Stimulated activated CD4-positive, alpha-beta T cell treated with anti-CD3 and anti-CD28 coated beads, TNF-alpha, amount 100 ng/mL, for 48 hours (primary cell): ENCODE results near the gene VSX2.

Experiments
- DNase-seq, 3 donors: peaks; one replicate each; pipeline ENCODE4 v3.0.0-alpha.2; 2020; ENCODE audit warnings: low read depth in 3 of 3

Gene VSX2

DNA sequence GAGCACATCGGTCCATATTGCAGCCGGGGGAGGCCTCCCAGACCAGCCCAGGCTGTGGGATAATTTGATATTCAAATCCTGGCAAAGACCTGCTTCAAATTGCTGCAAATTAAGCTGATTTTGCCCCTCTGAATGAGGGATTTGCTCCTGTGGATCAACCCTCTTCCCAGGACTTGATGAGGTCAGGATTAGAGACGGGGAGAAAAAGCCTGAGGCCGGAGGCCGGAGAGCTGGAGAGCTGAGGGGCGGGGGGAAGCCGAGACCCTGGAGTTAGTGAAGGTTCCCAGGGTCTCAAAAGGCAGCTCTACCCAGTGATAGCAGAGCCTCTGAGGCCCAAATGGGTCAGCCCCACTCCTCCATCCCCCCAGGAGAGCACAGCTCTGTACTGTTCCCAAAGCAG is 17.5 kb upstream of the VSX2 start:
- DNase-seq: no peak

DNA sequence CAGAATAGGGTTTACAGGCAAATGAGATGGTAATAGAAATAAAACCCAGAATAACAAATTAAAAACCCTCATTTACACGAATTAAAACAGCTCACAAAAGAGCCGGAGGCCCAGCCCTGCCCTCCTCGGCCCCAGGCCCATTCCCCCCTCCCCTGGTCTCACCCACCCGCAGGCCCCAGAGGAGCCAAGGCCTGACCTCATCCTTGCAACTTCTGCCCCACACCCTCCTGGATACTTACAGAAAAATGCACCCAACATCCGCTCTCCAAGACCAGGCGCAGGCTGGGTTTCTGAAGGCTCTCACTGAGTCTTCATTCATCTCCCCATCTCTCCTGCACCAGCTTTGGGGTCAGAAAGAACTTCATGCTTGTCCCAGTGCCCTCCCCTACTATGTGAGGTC is 16.2 kb upstream of the VSX2 start:
- no peak for DNase-seq

DNA sequence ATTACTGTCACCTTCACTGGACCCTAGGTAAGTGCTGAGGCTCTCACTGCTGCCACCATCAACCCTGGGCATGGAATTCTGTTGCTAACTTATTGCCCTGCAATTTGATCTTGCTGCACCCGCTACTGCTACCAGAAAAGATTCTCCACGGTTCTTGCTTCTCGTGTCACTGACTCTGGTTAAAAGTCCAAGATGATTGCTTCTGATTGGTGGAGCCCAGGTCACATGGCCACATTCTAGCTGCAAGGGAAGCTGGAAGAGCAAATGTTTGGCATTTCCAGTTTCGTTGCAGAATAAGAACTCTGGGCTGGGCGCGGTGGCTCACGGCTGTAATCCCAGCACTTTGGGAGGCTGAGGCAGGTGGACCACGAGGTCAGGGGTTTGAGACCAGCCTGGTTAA is 7.5 kb upstream of the VSX2 start:
- no peak for DNase-seq

DNA sequence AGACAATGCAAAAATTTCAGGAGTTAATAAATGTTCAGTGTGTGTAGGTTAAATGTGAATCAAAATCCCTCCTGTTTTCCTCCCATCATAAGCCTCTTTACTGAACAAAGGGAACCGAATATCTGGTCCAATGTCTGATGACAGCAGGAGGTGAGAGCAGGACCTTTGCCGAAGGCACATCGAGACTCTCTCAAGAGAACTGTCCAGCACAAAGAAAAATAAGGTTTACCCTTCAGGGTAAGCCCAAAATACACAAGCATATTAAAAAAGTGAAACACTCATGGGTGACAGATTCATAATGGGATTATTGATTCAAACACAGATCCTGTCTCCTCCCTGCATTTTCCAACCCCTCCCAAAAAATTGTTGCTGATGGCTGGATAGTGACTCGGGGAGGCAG is 4.2 kb upstream of the VSX2 start:
- no peak for DNase-seq

DNA sequence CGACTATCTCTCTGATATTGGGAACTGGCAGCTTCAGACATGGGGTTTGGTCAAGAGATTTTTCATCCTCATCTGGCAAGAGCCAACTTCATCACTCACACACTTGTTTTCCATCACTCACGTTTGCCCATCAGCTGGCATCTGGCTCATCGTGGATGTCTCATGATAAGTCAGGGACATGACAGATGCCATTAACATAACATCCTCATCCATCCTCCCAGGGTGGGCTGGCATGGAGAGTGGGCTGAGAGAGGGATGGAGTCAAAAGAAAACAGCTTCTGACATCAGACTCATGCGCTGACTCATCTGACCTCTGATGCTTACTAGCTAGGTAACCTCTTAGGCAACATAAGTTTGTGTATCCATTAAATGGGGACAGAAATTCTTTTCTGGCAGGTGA is 1.8 kb upstream of the VSX2 start:
- DNase-seq: no peak

DNA sequence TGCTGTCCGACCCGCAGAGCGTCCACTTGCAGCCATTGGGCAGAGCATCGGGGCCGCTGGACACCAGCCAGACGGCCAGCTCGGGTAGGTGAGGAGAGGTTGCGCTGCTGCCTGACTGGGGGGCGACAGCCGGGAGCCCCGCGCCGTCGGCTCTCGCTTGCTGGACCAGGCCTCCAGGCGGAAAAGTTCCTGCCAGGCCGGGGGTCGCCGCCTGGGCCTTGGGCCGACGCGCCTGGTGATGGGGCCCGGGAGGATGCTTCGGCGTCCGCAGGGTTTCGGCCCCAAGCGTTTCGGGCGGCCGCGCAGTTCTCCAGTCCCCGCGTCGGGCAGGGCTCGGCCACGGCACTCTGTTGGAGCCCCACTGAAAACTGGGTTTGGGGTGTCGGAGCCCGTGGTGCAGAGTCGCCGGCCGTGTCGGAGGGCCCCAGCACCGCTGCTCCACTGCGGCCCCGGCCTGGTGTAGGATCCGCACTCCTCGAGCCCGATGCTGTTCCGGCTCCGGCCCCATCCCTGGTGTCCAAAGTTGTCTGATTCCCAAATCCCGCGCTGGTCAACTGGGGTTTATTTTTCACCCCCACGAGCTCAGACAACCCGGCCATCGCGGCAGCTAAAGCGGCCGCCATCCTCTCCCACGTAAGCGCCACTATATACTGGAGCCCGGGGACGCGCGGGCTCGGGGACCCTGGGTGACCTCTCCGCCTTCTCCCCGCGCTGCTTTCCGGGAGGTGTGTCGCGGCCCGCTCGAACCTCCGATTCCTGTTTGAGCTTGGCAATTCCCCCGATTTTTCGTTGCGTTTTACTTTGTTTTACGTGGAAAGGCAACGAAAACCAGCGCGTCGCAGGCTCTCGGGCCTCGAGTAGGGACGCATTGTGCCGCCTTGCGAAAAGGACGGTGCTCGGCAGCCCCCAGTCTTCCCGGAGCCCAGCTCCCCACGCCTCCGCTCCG is 872 bp downstream of the VSX2 start:
- DNase-seq: no peak

DNA sequence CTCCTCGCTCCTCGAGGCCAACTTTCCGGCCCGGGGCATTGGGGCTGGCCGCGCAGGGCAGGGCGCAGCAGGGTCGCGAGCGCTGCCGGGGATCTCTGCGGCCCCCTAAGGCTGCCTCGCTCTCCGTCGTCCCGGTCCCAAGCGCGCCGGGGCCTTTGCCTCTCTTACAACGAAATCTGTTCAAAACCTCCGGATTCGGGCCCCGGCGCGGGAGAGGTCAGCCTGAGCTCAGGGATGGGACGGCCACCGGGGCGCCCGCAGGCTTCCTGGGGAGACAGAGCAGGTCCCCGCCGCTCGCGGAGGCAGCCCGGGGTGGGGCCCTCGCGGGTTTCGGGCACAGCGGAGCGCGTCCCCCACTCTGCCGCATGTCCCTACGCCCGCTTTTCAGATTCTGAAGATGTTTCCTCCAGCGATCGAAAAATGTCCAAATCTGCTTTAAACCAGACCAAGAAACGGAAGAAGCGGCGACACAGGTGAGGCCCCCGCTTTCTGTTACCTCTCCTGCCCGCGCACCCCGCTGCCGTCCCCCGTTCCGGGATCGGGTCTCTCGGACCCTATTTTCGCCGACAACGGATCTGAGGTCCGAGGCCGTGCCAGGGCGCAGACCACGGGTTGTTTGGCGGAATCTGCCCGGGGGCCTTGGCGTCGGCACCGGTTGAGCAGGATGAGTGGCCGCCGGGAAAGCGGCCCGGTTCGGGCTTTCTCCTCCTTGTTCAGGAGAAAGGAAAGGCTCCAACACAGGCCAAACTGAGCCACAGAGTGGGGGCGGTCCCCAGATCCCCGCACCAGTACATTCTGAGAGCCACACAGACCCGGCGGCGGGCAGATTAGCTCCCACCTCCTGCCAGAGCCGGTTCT is 1.8 kb downstream of the VSX2 start:
- DNase-seq: no peak

DNA sequence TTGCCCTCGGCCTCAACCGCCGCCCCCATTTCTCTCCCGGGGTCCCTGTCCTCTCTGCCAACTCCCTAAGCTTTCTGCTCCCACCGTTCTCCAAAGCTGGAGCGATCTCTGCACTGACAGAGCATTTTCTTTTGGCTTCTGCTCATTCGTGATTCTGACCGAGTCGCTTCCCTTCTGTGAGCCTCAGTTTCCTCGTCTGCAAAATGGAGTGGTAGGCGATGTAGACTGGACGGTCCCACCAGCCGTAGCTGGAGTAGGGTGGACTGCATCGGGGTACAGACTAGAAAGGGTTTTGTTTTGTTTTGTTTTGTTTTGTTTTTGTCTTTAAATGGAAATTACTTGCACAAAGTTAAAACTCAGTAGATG is 2.4 kb downstream of the VSX2 start:
- DNase-seq: no peak

DNA sequence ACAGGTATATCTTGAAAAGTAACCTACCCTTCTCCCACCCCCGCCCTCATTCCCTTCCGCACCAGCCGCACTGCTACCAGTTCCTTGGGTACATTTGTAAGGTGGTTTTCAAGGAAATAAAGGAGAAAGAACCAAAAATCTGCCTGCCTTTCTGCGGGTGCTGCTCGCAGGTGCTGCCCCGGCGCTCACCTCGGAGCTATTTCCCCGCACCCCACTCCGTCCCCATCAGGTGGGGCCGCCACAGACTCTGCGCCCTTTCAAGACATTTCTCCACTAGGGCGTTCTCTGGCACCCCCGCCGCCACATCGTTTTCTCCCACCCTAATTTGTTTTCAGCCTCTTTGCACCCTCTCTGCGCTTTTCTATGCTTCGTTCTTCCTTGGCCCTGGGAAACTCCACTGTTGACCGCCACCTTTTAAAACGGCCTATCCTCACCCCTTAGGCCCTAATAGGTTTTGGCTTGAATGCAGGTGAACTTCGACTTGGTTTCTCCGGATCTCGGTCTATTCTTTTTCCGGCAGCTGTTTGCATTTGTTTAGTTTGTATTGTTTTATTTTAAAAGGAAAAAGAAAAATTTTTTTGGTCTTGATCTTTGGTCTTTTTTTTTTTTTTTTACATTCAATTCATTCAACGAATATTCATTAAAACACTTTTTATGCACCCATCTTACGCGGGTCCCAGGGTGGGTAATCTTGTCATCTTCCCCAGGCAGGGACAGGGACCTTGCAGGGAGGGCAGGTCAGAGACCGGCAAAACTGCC is 3.0 kb downstream of the VSX2 start:
- no peak for DNase-seq

DNA sequence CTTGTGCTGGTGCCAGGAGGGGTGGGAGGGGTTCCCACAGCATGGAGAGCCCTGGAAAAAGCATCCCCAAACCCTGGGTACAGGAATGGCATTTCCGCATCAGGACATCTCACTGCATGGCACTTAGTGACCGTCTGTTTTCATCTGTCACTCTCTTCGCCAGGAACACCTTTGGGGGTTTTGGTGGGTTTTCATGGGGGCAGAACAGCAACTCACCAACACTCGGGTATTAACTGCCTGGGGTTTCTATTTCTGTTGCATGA is 3.5 kb downstream of the VSX2 start:
- DNase-seq: no peak

DNA sequence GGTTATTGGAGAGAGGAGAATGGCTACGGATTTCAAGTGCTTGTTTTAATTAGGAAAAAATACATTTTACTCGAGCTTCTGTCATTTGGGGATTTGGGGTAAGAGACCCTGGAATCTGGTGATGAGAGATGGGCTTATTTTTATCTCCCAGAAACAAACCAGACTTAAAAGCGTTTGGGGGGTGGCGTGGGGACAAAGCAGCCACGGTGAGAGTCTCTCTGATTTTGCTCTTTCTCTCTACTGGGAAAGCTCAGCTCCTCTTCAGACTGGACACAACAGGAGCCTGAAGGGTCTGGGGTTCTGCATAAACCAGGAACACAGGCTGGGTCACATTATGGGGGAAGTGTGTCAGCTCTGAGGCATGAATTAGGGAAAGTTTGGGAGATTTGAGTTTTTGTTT is 3.8 kb downstream of the VSX2 start:
- no peak for DNase-seq

DNA sequence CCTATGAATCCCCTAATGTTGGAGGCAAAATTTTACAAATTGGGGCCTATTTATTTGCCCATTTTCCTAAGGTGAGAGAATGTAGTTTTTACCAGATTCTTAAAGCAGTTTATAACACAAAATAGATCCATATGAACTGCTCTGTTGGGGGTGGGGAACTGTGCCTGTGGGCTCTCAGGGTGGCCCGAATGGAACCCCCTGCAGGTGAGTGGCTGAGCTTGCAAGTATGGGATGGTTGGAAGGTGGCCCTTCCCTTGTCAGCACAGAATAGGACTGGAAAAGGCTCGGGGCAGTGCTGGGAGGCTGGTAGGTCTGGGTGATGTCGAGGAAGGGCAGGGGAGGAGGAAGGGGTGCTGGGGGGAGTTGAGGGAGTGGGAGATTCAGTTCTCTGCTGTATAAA is 4.9 kb downstream of the VSX2 start:
- no peak for DNase-seq

DNA sequence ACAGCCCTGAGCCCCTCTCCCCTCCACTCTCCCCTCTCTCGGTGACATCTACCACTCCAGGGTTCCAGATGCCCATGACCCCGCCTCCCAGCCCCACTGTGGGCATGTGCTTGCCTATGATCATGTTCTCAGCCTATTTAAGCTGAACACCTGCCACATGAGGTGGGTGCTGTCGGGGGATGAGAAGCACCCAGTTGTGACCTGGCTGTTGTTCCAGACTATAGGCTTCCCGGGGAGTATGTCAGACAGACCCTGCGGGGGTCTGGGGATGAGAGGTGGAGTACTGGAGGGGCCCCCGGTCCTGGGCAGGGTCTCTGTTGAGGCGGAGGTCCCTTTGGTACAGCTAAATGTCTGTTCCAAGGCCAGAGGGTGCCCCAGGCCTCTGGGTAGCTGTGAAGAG is 6.0 kb downstream of the VSX2 start:
- DNase-seq: no peak

DNA sequence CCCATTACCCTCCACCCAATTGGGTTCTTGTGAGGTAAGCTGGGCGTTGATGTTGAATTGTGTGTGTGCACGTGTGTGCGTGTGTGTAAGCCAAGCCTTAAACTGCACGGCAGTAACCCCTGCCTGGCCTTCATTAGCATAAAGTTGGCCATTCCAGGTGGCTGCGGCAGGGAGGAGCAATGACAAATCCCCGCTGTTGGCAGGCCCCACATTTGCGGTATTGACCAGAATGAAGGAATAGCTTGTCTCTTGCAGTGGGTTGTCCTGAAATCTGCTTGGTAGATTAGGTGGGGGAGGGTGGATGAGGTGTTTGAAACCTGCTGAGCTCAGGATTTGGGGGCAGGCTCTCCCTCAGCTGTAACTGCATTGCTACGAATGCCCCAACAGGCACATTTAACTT is 7.3 kb downstream of the VSX2 start:
- DNase-seq: no peak

DNA sequence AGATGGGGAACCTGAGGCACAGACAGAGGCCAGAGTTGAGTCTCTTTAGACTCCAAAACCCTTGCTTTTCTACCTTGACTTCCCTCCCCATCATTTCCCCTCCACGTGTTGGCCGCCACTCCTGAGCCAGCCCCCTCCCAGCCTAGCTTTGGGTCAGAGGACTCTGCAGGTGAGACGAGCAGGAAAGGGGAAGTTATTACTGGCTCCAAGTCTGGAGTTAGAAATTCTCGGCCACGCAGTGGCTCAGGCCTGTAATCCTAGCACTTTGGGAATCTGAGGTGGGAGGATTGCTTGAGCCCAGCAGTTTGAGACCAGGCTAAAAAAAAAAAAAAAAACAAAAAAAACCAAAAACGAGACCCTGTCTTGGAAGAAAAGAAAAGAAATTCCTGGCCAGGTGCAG is 8.8 kb downstream of the VSX2 start:
- DNase-seq: no peak

DNA sequence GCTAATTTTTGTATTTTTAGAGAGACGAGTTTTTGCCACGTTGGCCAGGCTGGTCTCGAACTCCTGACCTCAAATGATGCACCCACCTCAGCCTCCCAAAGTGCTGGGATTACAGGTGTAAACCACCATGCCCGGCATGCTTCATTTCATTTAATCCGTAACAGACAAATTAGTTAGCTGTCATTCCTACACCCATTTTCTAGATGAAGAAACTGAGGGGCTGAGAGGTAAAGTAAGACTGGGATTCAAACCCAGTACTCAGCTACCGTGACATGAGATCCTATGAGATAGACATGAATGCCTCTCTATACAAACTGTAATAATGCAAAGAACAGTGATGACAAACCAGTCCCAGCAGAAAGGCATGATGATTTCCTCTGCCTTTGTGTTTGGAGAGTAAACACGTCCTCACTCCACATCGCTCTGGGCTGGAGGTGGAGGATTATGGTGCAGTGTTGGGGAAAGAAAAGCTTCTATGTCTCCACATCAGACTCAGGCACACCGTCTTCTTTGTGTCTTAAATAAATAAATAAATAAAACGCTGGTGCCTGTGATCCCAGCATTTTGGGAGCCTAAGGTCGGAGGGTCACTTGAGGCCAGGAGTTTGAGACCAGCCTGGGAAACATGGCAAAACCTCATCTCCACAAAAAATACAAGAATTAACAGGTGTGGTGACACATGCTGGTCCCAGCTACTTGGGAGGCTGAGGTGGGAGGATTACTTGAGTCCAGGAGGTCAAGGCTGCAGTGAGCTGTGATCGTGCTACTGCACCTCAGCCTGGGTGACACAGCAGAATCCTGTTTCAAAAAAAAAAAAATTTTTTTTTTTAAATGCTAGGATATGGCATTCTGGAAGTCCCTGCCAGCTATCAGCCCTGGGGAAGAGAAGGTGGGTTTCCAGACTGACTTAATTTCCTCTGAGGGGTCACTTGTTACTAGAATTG is 10.5 kb downstream of the VSX2 start:
- no peak for DNase-seq

DNA sequence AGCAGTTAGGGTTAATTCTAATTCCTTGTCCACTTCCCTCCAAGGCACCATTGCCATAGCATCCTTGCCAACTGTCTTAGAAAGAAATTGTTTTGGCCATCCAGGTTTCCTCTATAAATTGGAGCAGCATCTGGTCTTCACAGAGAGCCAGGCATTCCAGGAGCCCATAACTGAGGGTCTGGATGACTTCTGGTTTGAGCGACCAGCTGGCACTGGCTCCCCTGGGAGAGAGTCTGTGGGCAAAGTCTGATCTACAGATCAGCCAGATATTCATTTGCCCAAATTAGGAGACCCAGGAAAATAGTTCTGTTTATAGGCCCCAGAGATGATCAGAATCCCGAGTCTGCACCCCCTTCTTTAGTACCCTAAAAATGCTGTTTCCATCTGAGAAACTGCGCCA is 16.0 kb downstream of the VSX2 start:
- DNase-seq: no peak

DNA sequence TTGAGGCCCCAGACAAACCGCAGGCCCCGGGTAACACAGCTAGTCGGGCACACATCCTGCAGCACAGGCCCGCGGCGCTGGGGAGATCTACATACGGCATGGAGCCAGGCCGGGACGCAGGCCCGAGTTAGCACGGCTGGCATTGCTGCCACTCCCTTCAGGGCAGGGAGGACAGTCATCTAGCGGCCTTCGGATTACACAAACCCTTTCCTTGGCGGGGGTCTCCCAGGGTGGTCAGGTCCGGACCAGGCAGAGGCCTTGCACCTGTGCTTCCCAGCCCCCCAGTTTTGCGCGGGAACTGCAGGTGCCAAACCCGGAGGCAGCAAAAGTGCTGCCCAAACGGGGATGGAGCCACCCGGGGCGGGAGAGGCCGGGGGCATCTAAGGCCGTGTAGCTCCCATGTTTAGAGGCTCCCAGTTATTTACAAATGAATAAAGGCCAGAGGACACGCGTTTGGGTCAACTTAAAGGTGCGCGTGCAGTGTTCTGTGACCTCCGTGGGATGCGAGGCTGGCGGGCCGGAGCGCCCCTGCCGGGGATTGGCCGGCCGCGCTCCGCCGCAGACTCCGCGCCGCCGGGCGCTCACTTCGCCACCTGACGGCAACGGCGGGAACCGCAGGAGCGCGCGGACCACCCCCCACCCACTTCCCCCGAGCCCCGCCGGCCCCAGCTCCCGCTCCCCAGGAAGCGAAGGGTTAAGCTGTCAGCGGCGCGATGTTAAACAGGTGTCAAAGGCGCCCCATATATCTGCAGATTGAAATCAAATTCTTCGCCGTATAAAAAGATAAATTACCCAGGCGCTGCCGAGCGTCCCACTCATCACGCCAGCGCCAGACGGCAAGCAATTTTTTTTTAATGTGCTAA is 18.1 kb downstream of the VSX2 start:
- DNase-seq: peak in 2 of 3 donors; percentile 27 to 45

DNA sequence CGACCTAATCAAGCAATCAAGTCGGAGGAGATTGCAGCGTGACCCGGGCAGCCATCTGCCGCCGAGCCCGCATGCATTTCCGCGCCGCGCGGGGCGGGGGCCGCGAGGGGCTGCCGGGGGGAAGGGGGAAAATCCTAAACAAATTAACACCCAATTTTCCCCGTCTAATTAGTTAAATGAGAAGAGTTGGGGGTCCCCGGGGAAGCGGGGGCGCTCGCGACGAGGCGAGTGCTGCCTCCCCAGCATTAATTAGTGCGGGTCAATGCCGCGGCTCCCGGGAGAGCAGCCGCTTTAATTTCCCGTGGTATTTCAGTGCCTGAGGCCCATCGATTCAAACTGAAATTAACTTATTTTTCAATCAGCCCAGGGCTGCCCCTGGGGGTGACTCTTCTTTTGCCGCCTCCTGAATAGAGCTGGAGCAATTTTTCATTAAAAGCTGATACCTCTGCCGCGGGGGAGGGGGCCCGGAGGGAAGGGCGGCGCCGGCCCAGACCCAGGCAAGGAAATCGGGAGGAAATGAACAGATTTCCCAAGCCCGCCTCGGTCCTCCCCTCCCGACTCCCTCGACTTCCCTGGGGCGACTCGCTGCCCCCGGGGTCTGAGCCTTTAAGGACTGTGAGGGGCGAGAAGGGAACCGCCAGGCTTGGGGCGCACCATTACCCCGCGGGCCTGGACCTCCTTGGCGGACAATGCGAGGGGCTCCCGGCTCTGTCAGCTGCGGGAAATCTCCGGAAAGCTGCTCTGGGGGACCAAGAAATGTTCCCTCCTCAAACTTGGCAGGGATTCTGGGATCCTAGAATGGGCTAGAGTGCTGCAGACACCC is 18.9 kb downstream of the VSX2 start:
- no peak for DNase-seq

DNA sequence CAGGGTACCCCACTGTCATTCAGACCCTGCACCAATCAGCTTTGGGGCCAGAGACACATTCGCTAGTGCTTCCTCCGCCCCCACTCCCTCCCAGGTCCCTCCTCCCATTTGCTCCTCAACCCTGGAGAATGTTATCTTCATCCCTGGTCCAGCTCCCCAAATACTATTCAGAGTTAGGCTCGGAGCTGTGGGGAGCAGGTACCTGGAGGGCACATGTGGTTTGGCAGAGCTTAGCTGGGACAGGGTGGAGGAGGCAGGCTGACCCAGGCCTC is 19.5 kb downstream of the VSX2 start:
- DNase-seq: no peak
